HEK293 (cell line): Measurements from ENCODE around the gene ENGASE.

ENCODE experiments used
- CTCF ChIA-PET: fragments of 350-600 bp; formaldehyde crosslinking; extraction: SDS; loops from one replicate; lab custom pipeline; 2021; ENCODE audit warnings: antibody characterized with exemption; lab: Yijun Ruan, JAX
- POLR2A ChIA-PET: fragments of 300-600 bp; formaldehyde crosslinking; extraction: SDS; loops from one replicate; lab custom pipeline; 2020; ENCODE audit warnings: antibody characterized with exemption, inconsistent platforms; lab: Yijun Ruan, JAX
- H3K27ac ChIP-seq: fragments of 200-500 bp; sonication (Bioruptor generic); 2 replicates; pipeline ENCODE4 v1.5.1; 2014; ENCODE audit warnings: low read depth, low read length, control low read depth, inconsistent platforms; ENCODE audit errors: extremely low read depth
- H3K36me3 ChIP-seq, 2 experiments: fragments of 200-500 bp in 1 of 2; sonication (Bioruptor generic) in 1 of 2; 1 replicate in 1 of 2; 2 replicates in 1 of 2; pipeline ENCODE4 v1.5.1; 2014 to 2017; ENCODE audit warnings: inconsistent platforms in 2 of 2, low read length in 2 of 2; ENCODE audit not compliant: control insufficient read depth in 2 of 2, insufficient read depth in 1 of 2
- H3K4me1 ChIP-seq: fragments of 200-500 bp; sonication (Bioruptor generic); 2 replicates; pipeline ENCODE4 v1.5.1; 2014; ENCODE audit warnings: mild to moderate bottlenecking, low read length, inconsistent platforms; ENCODE audit not compliant: control insufficient read depth, insufficient read depth
- H3K4me3 ChIP-seq: 2 replicates; pipeline ENCODE4 v1.5.1; 2011; ENCODE audit warnings: low read depth, mild to moderate bottlenecking, control low read depth, low read length, moderate library complexity
- H3K9me3 ChIP-seq: fragments of 200-500 bp; sonication (Bioruptor generic); 2 replicates; pipeline ENCODE4 v1.5.1; 2014; ENCODE audit warnings: low read depth, low read length, inconsistent platforms; ENCODE audit not compliant: control insufficient read depth, insufficient read depth
- CTCF ChIP-seq: fragments of 450-650 bp; formaldehyde crosslinking; IDR thresholded peaks from 2 replicates; pipeline ENCODE4 v1.5.1; 2016; ENCODE audit warnings: missing biosample characterization, missing genetic modification characterization
- GLI4 ChIP-seq: fragments of 450-650 bp; formaldehyde crosslinking; IDR thresholded peaks from 2 replicates; pipeline ENCODE4 v1.5.1; 2016; ENCODE audit warnings: missing biosample characterization, missing genetic modification characterization
- KLF16 ChIP-seq: fragments of 450-650 bp; formaldehyde crosslinking; IDR thresholded peaks from 2 replicates; pipeline ENCODE4 v1.5.1; 2017; ENCODE audit warnings: missing biosample characterization, missing genetic modification characterization
- PBX3 ChIP-seq: sonication (generic); formaldehyde crosslinking; IDR thresholded peaks from 2 replicates; pipeline ENCODE4 v1.8.1; 2022; ENCODE audit warnings: mild to moderate bottlenecking, moderate library complexity, missing genetic modification reagents
- ZBTB48 ChIP-seq: fragments of 450-650 bp; formaldehyde crosslinking; IDR thresholded peaks from 2 replicates; pipeline ENCODE4 v1.5.1; 2016; ENCODE audit warnings: missing biosample characterization, missing genetic modification characterization
- ZEB2 ChIP-seq: fragments of 450-650 bp; formaldehyde crosslinking; IDR thresholded peaks from 2 replicates; pipeline ENCODE4 v1.5.1; 2016; ENCODE audit warnings: missing biosample characterization, missing genetic modification characterization
- ZFHX2 ChIP-seq: fragments of 450-650 bp; formaldehyde crosslinking; conservative IDR thresholded peaks from 2 replicates; pipeline ENCODE4 v1.5.1; 2016; ENCODE audit warnings: missing biosample characterization, missing genetic modification characterization
- ZNF138 ChIP-seq: fragments of 450-650 bp; formaldehyde crosslinking; IDR thresholded peaks from 2 replicates; pipeline ENCODE4 v1.5.1; 2016; ENCODE audit warnings: missing biosample characterization, missing genetic modification characterization, borderline replicate concordance
- ZNF140 ChIP-seq: fragments of 450-650 bp; formaldehyde crosslinking; IDR thresholded peaks from 2 replicates; pipeline ENCODE4 v1.5.1; 2016; ENCODE audit warnings: missing biosample characterization, missing genetic modification characterization
- ZNF214 ChIP-seq: fragments of 450-650 bp; formaldehyde crosslinking; IDR thresholded peaks from 2 replicates; pipeline ENCODE4 v1.5.1; 2017; ENCODE audit warnings: missing biosample characterization, mild to moderate bottlenecking, missing genetic modification characterization, borderline replicate concordance
- ZNF26 ChIP-seq: fragments of 450-650 bp; formaldehyde crosslinking; IDR thresholded peaks from 2 replicates; pipeline ENCODE4 v1.5.1; 2016; ENCODE audit warnings: missing biosample characterization, missing genetic modification characterization
- ZNF266 ChIP-seq: fragments of 450-650 bp; formaldehyde crosslinking; IDR thresholded peaks from 2 replicates; pipeline ENCODE4 v1.5.1; 2016; ENCODE audit warnings: missing biosample characterization, missing genetic modification characterization, low read depth
- ZNF302 ChIP-seq: fragments of 450-650 bp; formaldehyde crosslinking; IDR thresholded peaks from 2 replicates; pipeline ENCODE4 v1.5.1; 2016; ENCODE audit warnings: missing biosample characterization, missing genetic modification characterization, low read depth
- ZNF324 ChIP-seq: fragments of 450-650 bp; formaldehyde crosslinking; IDR thresholded peaks from 2 replicates; pipeline ENCODE4 v1.5.1; 2016; ENCODE audit warnings: missing biosample characterization, missing genetic modification characterization
- ZNF433 ChIP-seq: fragments of 450-650 bp; formaldehyde crosslinking; IDR thresholded peaks from 2 replicates; pipeline ENCODE4 v1.5.1; 2016; ENCODE audit warnings: missing biosample characterization, missing genetic modification characterization, low read depth
- ZNF473 ChIP-seq: fragments of 450-650 bp; formaldehyde crosslinking; IDR thresholded peaks from 2 replicates; pipeline ENCODE4 v1.5.1; 2017; ENCODE audit warnings: missing biosample characterization, missing genetic modification characterization
- ZNF596 ChIP-seq: fragments of 450-650 bp; IDR thresholded peaks from 2 replicates; pipeline ENCODE4 v1.5.0; 2018; ENCODE audit warnings: missing biosample characterization, mild to moderate bottlenecking, missing genetic modification characterization, moderate library complexity
- ZNF830 ChIP-seq: fragments of 450-650 bp; IDR thresholded peaks from 2 replicates; pipeline ENCODE4 v1.5.0; 2018; ENCODE audit warnings: missing biosample characterization, missing genetic modification characterization, low read depth, mild to moderate bottlenecking, moderate library complexity

ENGASE gene

GRCh38 chr17:79125503-79125902 lies 50.9 kb downstream of the ENGASE start:
- ChIA-PET CTCF (interaction anchor here (0.6 to 1.5 kb wide), 6 partner anchors 8 to 583 kb away, joined by 3 to 9 read pairs (median 4); no protein-coding TSS in a partner anchor), POLR2A (no interaction called here)
- H3K9me3 ChIP-seq, result no peaks in the 10 kb centered on the region
- no peaks in the 10 kb centered on the region for H3K4me1 ChIP-seq
- no peak overlapping the region for H3K27ac ChIP-seq
- H3K36me3 ChIP-seq, result no peaks in the 10 kb centered on the region
- H3K4me3 ChIP-seq, result no peak overlapping the region
- TF ChIP-seq ZFHX2 (0 out of 2 replicates have a peak, but pooled peaks have one; percentile 6), ZNF26 (tag by site-specific recombination) (no peak)

GRCh38 chr17:79126139-79126538 lies 51.5 kb downstream of the ENGASE start:
- Histone ChIP-seq H3K36me3 (no peaks in the 10 kb centered on the region), H3K4me3 (no peak overlapping the region), H3K9me3 (no peaks in the 10 kb centered on the region), H3K27ac (no peak overlapping the region), H3K4me1 (no peaks in the 10 kb centered on the region)
- ChIA-PET POLR2A (no interaction called here), CTCF (interaction anchor here (0.6 to 1.5 kb wide), 3 partner anchors 39 to 582 kb away, joined by 3 to 9 read pairs (median 5); no protein-coding TSS in a partner anchor)
- TF ChIP-seq ZNF140 (tag by site-specific recombination), result no peak
- no peak for TF ChIP-seq ZEB2
- peak; percentile 37; the same call in 1 of the 2 replicates for TF ChIP-seq CTCF (tag by site-specific recombination)
- TF ChIP-seq ZNF433 (tag by site-specific recombination), result no peak
- TF ChIP-seq, all 188 proteins: peak for 1

- ChIA-PET POLR2A (no interaction called here), CTCF (interaction anchor here (0.5 to 1.6 kb wide), 5 partner anchors 14 to 395 kb away, joined by 4 to 13 read pairs (median 4); no protein-coding TSS in a partner anchor)
- no peak overlapping the region for H3K4me3 ChIP-seq
- no peaks in the 10 kb centered on the region for H3K9me3 ChIP-seq
- H3K36me3 ChIP-seq, result no peaks in the 10 kb centered on the region
- no peak overlapping the region for H3K27ac ChIP-seq
- TF ChIP-seq ZNF596 (tag by site-specific recombination) (no peak), ZNF214 (tag by site-specific recombination) (no peak), GLI4 (no peak), ZNF830 (tag by site-specific recombination) (no peak), ZBTB48 (tag by site-specific recombination) (no peak), ZNF266 (tag by site-specific recombination) (no peak), ZNF138 (tag by site-specific recombination) (no peak), ZNF302 (no peak), KLF16 (tag by site-specific recombination) (no peak), ZNF473 (tag by site-specific recombination) (no peak), ZNF324 (tag by site-specific recombination) (no peak), PBX3 (CRISPR knock-in tag) (no peak)
- H3K4me1 ChIP-seq, result no peaks in the 10 kb centered on the region
Observed at GRCh38 chr17:79127534-79128135, 53.0 kb downstream of the ENGASE start.
